ENCODE data around the gene TBCCD1.

TBCCD1 gene

DNA sequence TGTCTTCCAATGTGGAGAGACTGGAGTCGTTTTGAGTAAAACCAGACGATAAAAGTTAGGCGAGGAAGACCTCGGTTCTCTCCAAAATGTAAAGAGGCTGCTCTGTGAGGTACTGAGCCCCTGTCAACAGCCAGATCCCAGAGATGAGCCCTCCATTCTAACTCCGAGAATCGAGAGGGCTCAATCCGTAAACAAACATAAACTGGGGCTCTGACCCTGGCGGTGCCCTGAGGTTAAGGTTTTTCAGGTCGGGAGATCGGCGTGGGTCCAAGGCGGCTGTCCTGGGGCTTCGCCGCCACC is 417 bp downstream of the TBCCD1 start:
- peak overlapping the region; percentile 97 for H3K4me3 ChIP-seq (ENCODE audit: control insufficient read depth, low read depth, low read length)
- TF ChIP-seq, protein P1, sequence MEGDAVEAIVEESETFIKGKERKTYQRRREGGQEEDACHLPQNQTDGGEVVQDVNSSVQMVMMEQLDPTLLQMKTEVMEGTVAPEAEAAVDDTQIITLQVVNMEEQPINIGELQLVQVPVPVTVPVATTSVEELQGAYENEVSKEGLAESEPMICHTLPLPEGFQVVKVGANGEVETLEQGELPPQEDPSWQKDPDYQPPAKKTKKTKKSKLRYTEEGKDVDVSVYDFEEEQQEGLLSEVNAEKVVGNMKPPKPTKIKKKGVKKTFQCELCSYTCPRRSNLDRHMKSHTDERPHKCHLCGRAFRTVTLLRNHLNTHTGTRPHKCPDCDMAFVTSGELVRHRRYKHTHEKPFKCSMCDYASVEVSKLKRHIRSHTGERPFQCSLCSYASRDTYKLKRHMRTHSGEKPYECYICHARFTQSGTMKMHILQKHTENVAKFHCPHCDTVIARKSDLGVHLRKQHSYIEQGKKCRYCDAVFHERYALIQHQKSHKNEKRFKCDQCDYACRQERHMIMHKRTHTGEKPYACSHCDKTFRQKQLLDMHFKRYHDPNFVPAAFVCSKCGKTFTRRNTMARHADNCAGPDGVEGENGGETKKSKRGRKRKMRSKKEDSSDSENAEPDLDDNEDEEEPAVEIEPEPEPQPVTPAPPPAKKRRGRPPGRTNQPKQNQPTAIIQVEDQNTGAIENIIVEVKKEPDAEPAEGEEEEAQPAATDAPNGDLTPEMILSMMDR (IDR thresholded peaks at IDR 0.05; ENCODE audit: control insufficient read depth, insufficient read depth, low read depth, low read length, missing control alignments): no peak
- no peak for DNase-seq (ENCODE audit: low read depth)

DNA sequence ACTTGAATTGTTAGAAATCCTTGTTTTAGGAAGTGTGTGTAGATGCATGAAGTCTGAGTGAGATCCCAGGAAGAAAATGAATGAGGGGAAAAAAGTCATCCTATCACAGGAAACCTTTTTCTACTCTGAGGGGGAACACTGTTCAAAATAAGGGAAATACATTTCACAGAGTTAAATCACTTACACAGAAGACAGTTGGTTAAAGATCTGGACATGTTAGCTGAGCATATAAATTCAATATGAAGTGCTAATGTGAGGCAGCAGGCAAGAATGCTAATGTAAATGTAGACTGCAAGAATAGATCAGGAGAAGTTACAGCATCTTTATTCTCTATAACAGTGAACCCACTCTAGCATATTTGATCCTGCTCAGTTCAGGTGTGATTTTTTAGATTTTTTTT is 2.6 kb downstream of the TBCCD1 start:
- TF ChIP-seq, protein P1 (IDR thresholded peaks at IDR 0.05; ENCODE audit: control insufficient read depth, insufficient read depth, low read depth, low read length, missing control alignments): no peak
- H3K4me3 ChIP-seq (ENCODE audit: control insufficient read depth, low read depth, low read length): no peak overlapping the region
- no peak for DNase-seq (ENCODE audit: low read depth)

DNA sequence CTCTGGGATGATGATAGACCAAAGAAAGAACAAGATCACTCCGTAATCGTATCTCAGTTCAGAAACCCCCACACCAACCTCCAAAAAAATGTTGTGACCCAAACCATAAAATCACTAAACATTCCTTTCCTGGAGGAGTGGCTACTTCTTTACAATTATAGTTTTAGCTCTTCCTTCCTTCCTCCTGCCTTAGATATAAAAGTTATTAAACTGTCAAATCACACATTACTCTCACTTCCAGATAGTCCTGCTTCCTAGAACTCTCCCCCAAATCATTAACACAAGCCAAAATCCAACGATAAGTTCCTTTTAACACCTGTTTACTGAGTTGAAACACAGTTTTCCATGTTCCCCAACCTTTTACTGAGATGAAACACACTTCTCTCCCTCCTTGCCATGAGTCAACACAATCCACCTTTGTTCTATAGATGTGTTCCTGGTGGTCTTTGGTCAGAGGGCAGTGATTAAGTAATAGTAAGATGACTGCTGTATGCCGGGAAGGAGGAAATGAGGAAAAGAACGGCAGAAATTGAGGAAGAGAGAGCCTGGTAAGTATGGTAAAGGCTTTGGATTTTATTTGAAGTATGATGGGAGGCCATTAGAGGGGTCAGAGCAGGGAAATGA is 14.6 kb downstream of the TBCCD1 start:
- TF ChIP-seq, protein P1 (IDR thresholded peaks at IDR 0.05; ENCODE audit: control insufficient read depth, insufficient read depth, low read depth, low read length, missing control alignments): no peak
- no peak overlapping the region for H3K4me3 ChIP-seq (ENCODE audit: control insufficient read depth, low read depth, low read length)
- no peak for DNase-seq (ENCODE audit: low read depth)

DNA sequence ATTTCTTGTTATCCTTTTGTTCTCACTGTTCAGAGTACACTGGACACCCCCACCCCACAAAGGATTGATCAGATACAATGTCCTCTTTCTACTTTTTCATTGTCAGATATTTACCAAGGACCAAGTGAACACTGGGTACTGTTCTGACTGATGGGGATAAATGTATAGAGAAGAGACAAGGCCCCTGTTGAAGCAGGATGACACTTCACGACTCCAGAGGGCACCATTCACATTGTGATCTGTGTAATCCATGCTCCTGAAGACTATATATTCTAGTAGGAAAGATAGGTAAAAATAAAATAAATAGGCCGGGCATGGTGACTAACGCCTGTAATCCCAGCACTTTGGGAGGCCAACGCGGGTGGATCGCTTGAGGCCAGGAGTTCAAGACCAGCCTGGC is 15.8 kb downstream of the TBCCD1 start:
- TF ChIP-seq, protein P1 (IDR thresholded peaks at IDR 0.05; ENCODE audit: control insufficient read depth, insufficient read depth, low read depth, low read length, missing control alignments): no peak
- DNase-seq (ENCODE audit: low read depth): no peak
- H3K4me3 ChIP-seq (ENCODE audit: control insufficient read depth, low read depth, low read length): no peak overlapping the region

DNA sequence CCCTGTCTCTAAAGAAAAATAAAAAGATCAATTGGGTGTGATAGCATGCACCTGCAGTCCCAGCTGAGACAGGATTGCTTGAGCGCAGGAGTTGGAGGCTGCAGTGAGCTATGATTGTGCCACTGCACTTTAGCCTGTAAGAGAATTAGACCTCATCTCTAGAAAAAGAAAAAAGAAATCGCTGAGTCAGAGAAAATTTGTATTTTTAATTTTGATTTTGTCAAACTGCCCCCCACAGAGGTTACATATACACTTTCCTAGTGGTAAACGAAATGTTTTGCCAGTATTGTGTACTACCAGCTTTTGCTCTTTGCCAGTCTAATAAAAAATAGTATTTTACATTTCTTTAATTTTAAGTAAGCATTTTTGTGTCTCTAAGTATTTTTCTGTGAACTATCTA is 17.6 kb downstream of the TBCCD1 start:
- DNase-seq (ENCODE audit: low read depth): no peak
- TF ChIP-seq, protein P1 (IDR thresholded peaks at IDR 0.05; ENCODE audit: control insufficient read depth, insufficient read depth, low read depth, low read length, missing control alignments): no peak
- H3K4me3 ChIP-seq (ENCODE audit: control insufficient read depth, low read depth, low read length): no peak overlapping the region

DNA sequence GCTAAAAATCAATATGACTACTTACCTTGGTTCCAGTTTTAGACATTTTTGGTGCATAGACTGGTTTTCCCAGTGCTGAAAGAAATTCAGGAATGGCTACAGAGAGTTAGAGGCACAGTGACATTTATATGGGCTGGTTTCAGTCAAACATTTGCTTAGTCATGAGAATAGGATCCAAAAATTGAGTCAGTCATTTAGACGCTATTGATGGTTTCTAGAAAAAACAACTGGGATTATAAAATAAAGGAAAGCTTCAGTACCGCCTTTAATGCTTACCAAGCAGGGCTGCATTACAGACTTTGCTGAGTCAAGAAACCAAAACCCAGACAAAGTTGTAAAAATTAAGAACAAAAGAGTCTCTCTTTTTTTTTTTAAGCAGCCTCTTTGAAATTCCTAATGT is 22.9 kb downstream of the TBCCD1 start, which contains the start of gene CRYGS:
Gene CRYGS, minus strand, starts transcription at position 100 of the 400 bp plus-strand sequence. Its CDS starts 54 bp downstream, at position 46.
- H3K4me3 ChIP-seq (ENCODE audit: control insufficient read depth, low read depth, low read length): no peak within 1 kb of the TSS
- DNase-seq (ENCODE audit: low read depth): peak; percentile 13
- TF ChIP-seq, protein P1 (IDR thresholded peaks at IDR 0.05; ENCODE audit: control insufficient read depth, insufficient read depth, low read depth, low read length, missing control alignments): no peak

DNA sequence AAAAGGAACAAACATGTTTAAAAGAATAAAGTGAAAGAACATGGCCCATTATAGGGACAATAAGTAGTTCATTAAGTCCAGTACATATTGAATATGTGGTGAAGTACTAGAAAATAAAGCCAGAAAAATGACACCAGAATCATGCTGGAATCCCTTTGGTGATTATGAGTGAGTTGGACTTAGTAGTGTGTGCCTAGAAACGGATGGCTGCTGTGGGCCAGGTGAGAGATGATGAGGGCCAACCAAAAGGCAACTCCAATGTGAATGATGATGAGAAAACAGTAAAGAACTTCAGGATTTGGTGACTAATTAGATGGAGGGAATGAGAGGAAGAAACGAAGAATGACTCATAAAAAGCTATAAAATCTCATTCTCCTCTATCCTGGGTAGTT is 26.3 kb downstream of the TBCCD1 start:
- TF ChIP-seq, protein P1 (IDR thresholded peaks at IDR 0.05; ENCODE audit: control insufficient read depth, insufficient read depth, low read depth, low read length, missing control alignments): no peak
- H3K4me3 ChIP-seq (ENCODE audit: control insufficient read depth, low read depth, low read length): no peak overlapping the region
- no peak for DNase-seq (ENCODE audit: low read depth)
